ENCODE measurements around the gene NOL6. TPM values are rescaled to one million over a fixed set of nuclear protein-coding genes. Genes with fewer than 3 reads are reported as not detected.

The NOL6 gene
- total and polyA plus RNA-seq, 3 experiments from 2014 or later: 19.8 to 93.0 (median 90.8) TPM

- H3K4me1 ChIP-seq (ENCODE audit: insufficient read depth, low read length): peaks cover 41% of the 10 kb centered on the region
- no peak overlapping the region for H3K27ac ChIP-seq (ENCODE audit: low read depth, low read length)
- ChIA-PET POLR2A (interaction anchor here (0.8 to 1.9 kb wide), 6 partner anchors 10 to 59 kb away, joined by 3 to 13 read pairs (median 3); partner anchors contain the start of genes AQP3 and NOL6), CTCF (interaction anchor here (0.9 to 9.7 kb wide), 20 partner anchors 11 to 209 kb away, joined by 3 to 105 read pairs (median 6); partner anchors contain the start of genes AQP3, AQP7, NFX1 and NOL6)
- H3K36me3 Mint-ChIP-seq: no peaks in the 10 kb centered on the region
- no peaks in the 10 kb centered on the region for H3K9me3 ChIP-seq (ENCODE audit: low read length)
- no peaks in the 10 kb centered on the region for H3K9me3 Mint-ChIP-seq
- H3K27ac Mint-ChIP-seq: peak overlapping the region; percentile 79 to 98 (median 95)
- H3K36me3 ChIP-seq (ENCODE audit: insufficient read depth, low read length): no peaks in the 10 kb centered on the region
- no peak overlapping the region for H3K4me3 ChIP-seq (ENCODE audit: low read length)
- H3K27me3 ChIP-seq (ENCODE audit: insufficient read depth, low read length, poor library complexity, severe bottlenecking): no peaks in the 10 kb centered on the region
- peak overlapping the region; percentile 36 to 84 (median 66) for H3K4me3 Mint-ChIP-seq
- H3K27me3 Mint-ChIP-seq: no peaks in the 10 kb centered on the region
- DNase-seq: no peak
- peaks cover 37 to 49% (median 48%) of the 10 kb centered on the region in 3 donors for H3K4me1 Mint-ChIP-seq
These were observed 58.7 kb downstream of the NOL6 start for GRCh38 chr9:33414889-33415500.

DNA sequence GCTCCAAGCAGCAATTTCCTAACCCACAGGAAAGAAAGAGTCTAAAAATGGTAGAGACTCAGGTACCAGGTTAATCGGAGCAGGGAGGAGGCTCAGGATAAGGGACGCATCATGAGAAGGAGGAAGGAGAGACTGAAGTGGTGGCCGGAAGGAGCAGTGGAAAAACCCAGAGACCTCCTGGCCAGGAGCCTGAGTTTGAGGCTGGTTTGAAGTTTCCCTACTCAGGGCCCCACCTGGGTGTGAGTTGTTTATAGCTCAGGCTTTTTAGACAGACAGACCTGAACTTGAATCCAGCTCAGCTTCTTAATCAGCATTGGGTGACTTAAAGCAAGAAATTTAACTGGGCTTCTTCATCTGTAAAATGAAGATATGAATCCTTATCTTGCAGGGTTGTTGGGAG is 59.5 kb downstream of the NOL6 start:
- Mint-ChIP-seq H3K4me3 (peak overlapping the region in 1 of 7 donors; percentile 34), H3K27me3 (no peaks in the 10 kb centered on the region), H3K4me1 (peaks cover 37 to 45% (median 45%) of the 10 kb centered on the region in 3 donors), H3K9me3 (no peaks in the 10 kb centered on the region), H3K27ac (peak overlapping the region; percentile 15 to 93 (median 79)), H3K36me3 (no peaks in the 10 kb centered on the region)
- Histone ChIP-seq H3K4me3 (ENCODE audit: low read length) (no peak overlapping the region), H3K27me3 (ENCODE audit: insufficient read depth, low read length, poor library complexity, severe bottlenecking) (no peaks in the 10 kb centered on the region), H3K27ac (ENCODE audit: low read depth, low read length) (no peak overlapping the region), H3K4me1 (ENCODE audit: insufficient read depth, low read length) (peaks cover 41% of the 10 kb centered on the region), H3K36me3 (ENCODE audit: insufficient read depth, low read length) (no peaks in the 10 kb centered on the region), H3K9me3 (ENCODE audit: low read length) (no peaks in the 10 kb centered on the region)
- DNase-seq: no peak
- ChIA-PET POLR2A (interaction anchor here (1.9 kb wide), 1 partner anchor 33 kb away, joined by 13 read pairs; the partner anchor contains the start of gene AQP3), CTCF (interaction anchor here (1.5 to 9.7 kb wide), 9 partner anchors 10 to 210 kb away, joined by 3 to 105 read pairs (median 25); partner anchors contain the start of genes AQP3, AQP7 and NOL6)

Other genes starting within 250 kb of the NOL6 start
- gene SPINK4, start 233.8 kb downstream of the NOL6 start, total RNA-seq: not detected
- gene SPINK4, start 233.8 kb downstream of the NOL6 start, polyA plus RNA-seq: not detected
- gene BAG1, start 209.2 kb downstream of the NOL6 start, total RNA-seq: 10 to 100 TPM; 70.6 to 83.6 TPM
- gene BAG1, start 209.2 kb downstream of the NOL6 start, polyA plus RNA-seq: 91.5 TPM
- 10 to 100 TPM; 54.3 to 55.0 TPM for gene CHMP5, start 208.9 kb downstream of the NOL6 start, total RNA-seq
- gene CHMP5, start 208.9 kb downstream of the NOL6 start, polyA plus RNA-seq: 42.6 TPM
- 10 to 100 TPM; 42.7 to 45.6 TPM for gene NFX1, start 183.4 kb downstream of the NOL6 start, total RNA-seq
- 38.8 TPM for gene NFX1, start 183.4 kb downstream of the NOL6 start, polyA plus RNA-seq
- gene AQP7, start 71.4 kb downstream of the NOL6 start, total RNA-seq: not detected
- gene AQP7, start 71.4 kb downstream of the NOL6 start, polyA plus RNA-seq: not detected
- 1 to 10 TPM; 8.7 to 9.3 TPM for gene AQP3, start 26.3 kb downstream of the NOL6 start, total RNA-seq
- 183 TPM for gene AQP3, start 26.3 kb downstream of the NOL6 start, polyA plus RNA-seq
- gene ANKRD18B, start 50.3 kb upstream of the NOL6 start, total RNA-seq: under 1 TPM in 1 of 2 experiments, not detected in 1; 0.92 TPM
- gene ANKRD18B, start 50.3 kb upstream of the NOL6 start, polyA plus RNA-seq: not detected